ENCODE results near the gene MRPS18A.

MRPS18A gene

DNA sequence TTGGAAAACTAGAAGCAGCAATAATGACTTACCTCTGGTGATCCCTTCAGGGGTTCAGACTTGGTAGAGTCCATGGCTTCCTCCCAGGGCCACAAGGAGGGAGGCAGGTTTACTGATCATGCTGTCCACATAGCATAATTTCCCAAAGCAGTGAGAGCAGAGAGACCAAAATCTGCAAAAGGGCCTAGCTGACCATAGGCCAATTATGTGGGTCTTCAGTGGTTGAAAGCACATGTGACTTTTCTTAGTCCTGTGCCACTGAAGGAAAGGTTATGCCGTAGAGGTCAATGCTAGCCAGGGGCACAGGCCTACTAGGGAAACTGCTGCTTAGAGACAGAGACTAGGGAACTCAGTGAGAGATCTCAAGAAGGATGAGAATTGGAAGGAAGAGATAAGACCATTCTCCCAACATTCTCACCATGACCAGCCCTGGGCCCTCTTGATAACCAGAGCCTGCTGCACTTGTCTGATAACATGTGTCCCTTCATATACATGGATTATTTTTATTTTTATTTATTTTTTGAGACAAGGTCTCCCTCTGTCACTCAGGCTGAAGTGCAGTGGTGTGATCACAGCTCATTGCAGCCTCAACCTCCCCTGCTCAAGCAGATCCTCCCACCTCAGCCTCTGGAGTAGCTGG lies 56.5 kb downstream of the MRPS18A start:
- DNase-seq, result no peak

DNA sequence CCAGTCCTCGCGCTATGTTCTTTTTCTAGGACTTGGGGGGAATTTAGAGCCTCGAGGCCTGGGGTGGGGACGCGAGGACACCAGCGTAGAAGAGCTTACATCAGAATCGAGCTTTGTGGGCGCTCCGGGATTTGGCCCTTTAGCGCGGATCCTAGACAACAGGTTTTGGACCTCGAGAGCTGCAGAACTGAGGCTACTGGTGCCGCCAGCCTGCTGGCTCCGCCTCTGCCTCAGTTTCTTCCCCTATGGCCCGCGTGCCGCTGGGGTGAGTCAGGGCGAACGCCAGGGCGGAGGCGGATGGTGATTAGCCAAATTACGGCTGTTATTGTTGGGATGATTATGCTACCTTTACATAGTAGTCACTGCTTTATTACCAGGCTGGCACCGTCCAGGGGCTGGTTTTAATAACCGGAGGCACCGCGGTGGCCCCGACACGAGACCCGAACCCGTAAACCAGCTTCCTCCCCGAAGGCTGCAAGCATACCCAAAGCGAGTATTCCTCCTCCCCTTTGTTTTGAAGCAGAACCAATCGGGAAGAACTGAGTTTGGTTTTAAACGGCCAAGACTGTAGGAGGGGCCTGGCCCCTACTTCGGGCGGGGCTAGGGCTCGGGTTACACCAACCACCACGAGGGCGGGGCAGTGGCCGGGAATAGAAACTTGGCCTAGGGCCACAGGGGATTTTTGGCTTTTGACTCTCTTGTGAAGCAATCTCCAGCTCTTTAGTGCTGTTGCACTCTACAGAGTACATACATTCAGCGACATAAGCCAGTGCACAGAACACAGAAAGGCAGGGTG lies 57.9 kb downstream of the MRPS18A start:
- peak; percentile 83 for DNase-seq

DNA sequence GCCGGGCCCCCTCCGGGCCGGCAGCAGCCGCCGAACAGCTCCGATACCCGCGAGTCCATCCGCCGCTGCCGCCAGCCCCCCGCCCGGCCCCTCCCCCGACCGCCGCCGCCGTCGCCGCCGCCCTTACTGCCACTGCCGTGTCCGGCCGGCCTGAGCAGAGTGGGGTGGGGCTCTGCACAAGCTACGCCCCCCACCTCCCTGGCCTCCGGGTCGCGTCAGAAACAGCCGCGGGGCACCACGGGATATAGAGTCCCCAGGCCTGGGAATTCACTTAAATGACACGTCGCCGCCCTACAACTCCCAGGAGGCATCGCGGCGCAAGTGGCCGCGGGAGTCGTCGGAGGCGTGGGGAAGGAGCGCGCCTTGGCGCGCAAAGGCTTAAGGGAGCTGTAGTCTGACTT lies 58.5 kb downstream of the MRPS18A start, which contains the start of gene GTPBP2:
GTPBP2 (minus strand) TSS at position 161 of the 401 bp plus-strand sequence; CDS start at position 59, 102 bp downstream.
- peak; percentile 87 for DNase-seq

DNA sequence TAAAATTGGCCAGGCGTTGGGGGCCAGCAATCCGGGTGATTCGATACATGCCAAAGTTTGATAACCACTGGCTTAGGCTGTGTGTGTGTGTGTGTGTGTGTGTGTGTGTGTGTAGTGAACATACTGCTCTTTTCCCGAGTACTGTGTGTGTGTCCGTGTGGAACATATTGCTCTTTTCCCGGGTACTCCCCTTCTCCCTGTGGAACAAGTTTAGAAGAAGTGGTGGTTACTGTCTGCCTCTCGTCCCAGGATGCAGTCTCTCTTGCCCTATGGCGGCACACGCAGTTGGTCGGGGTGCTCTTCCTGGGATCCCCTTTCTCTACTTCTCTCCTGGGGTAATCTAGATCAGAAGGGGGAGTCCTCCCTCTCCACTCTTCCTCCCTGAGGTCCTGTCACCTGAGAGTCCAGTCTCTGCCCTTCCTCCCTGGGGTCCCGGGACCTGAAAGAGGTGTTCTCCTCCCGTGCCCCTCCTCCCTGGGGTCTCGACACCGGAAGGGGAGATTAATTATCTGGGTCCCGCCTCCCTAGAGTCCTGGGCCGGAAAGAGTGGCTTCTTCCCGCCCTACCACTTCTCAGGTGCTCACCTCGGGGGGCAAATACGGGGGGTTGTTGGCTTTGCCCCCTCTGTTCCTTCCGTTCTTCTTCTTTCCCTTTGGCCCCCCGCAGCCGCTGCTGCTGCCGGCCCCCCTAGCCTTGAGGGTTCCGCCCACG lies 59.0 kb downstream of the MRPS18A start:
- DNase-seq, result no peak

DNA sequence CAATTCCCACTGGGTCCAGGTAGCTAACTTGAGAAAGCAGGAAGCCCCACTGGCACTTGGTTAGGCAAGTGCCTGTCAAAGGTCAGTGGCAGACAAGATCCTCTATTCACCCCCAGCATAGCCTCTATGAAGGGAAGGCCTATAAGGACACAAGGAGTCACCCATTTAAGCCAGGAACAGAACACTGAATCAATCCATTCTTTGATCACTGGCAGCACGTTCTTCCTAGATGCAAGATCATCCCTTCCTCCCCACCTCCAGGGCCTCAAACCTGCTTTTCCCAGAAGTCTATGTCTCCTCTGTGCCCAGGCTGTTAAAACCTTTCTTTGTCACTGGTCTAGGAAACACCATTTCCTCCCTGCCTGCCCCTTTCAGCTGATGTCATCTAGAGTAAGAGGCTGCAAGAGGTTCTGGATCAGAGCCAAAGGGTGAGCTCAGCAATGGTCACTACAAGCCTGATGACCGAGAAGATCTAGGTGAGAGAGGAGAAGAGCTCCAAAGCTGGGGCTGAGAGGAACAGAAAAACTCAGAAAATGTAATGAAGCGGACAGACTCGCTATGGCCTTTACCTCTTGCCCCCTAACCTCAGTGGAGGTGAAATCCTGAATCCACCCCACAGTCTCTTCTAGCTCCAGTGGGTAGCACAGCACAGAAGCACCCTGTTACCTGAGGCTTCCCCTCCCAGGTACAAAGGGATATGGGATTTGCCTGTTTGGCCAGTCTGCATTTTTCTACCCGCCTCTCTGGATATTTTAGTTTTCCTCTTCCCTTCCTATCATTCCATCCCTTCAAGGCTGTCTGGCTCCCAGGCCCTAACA lies 60.4 kb downstream of the MRPS18A start:
- peak; percentile 52 for DNase-seq

DNA sequence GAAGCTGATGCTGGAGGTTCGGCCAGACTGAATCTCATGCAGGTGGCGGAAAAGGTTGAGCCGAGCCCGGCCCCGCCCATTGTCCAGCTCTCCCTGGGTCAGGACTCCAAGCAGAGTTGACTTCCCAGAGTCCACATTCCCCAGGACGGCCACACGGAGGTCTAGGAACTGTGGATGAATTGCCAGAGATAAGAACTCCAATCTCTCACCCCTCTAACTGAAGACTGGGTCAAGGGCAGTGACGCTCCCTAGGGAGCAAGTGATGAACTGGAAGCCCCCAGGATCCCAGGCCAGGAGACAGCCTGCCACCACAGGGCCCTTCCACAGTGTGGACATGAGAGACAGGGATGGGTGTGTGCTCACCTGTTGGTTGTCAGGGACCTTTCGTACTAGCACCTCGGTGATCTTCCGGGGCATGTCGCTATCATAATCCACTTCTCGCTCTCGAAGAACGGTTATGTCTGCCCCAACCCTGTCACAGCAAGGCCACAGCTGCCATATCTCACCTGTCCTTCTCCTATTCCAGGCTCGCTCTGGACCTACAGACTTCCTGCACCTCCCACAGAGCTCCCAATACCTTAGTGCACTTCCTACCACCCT lies 62.1 kb downstream of the MRPS18A start:
- no peak for DNase-seq

DNA sequence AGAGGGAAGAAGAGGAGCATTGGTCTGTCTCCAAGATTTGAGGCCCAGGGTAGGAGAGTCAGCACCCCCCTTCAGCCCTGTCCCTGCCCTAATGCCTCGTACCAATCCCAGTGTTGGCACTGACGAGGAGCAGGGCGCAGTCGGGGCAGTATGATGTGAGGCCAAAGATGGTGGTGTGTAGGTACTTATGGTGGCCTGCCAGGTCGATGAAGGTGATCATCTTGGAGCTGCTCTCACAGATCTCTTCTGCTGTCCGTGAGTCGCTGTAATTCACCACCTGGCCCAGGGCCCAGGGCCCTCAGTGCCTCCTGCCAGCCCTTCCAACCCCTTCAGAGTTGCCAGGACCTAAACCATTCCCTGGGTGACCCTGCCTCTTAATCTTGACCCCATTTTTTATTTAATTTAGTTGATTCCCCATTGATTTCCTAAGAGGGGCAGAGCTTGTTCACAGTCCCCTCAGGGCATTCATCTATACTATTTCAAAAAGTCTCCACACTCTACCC lies 62.8 kb downstream of the MRPS18A start:
- no peak for DNase-seq

DNA sequence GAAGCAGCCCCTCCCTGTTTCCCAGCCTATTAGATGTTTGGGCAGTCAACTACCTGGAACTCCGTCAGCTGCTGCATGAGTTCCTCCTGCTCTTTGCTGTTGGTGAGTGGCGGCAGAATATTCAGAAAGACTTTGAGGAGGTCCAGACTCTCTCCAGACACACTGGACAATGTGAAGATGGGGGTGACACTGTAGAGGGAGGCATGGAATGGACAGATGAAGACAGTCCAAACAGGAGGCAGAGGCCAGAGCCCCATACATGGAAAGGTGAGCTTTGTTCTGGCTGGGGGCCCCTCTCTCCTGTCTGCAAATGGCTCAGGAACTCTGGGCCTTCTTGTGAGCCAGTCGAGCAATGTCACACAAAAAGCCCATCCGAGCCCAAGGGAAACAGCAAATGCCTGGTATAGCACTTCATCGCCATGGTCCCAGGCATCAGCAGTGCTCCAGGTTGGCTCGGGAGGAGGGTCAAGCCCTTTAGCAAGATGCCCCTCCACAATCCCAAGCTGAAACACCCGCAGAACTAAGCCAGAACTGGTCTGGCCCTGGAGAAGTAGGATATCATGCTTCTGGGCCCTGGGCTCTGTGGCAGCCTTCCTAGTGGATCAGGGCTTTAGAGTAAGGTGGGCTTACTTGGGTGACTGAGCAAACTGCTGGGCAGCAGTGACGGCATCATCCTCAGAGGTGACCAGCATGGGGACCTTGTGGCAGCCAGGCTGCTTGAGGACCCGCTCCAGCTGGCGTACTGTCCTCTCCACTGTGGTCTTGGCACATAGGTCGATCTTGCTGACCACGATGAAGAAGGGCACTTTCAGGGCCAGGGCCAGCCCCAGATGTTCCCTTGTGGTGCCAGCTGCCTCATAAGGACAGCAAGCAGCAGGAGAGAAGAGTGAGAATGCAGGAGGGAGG lies 63.5 kb downstream of the MRPS18A start:
- no peak for DNase-seq

DNA sequence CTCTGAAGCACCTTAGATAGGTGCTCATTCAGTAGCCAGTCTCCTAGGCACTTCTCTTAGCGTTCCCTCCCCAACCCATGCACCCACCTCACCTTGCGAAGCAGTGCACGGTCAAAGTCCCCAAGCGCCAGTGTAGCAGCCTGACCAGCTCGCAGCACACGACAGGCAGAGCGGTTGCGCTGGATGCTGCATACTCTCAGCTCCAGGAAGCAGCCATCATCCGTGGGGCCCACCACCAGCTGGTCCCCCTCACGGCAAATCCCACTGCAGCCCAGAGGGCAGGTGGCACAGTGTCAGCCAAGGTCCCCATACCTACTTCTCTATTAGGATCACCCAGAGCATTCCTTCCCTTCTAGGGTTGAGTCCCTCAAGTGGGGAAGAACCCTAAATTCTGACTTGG lies 65.0 kb downstream of the MRPS18A start:
- DNase-seq, result no peak

DNA sequence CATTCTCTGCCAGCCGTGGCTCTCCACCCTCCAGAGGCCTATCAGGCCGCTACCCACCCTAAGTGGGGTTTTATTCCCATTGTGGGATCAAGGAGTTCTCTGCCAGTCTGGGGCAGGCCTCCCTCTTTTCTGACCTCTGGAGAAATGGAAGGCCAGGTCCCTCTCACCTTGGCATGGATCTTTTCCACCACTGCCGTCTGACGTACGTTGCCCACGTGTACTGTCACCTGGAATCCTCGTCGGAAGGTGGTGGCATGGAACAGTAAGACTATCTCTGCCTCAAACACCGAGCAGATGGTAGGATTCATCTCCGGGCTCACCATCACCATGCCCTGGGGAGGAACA lies 65.8 kb downstream of the MRPS18A start:
- DNase-seq, result no peak

Measured in GOT3 (cell line).